Sigmoid colon (tissue), 4 donors: ENCODE data around the gene HS3ST2.

Source experiments
- EP300 ChIP-seq, 4 donors: sonication (generic); formaldehyde crosslinking; IDR thresholded peaks; one replicate each; pipeline ENCODE4 v1.6.1; 2017; ENCODE audit warnings: antibody characterized with exemption in 4 of 4
- TF ChIP-seq, protein P1 (sequence below), 4 experiments: fragments of 450-650 bp in 3 of 4; fragments of 200-600 bp in 1 of 4; IDR thresholded peaks; one replicate each; pipeline ENCODE4 v1.5.1; 2016 to 2019; ENCODE audit warnings: antibody characterized with exemption in 4 of 4, mild to moderate bottlenecking in 3 of 4, moderate library complexity in 2 of 4

- no peak for TF ChIP-seq EP300 (IDR thresholded peaks at IDR 0.05)
- TF ChIP-seq, protein P1, sequence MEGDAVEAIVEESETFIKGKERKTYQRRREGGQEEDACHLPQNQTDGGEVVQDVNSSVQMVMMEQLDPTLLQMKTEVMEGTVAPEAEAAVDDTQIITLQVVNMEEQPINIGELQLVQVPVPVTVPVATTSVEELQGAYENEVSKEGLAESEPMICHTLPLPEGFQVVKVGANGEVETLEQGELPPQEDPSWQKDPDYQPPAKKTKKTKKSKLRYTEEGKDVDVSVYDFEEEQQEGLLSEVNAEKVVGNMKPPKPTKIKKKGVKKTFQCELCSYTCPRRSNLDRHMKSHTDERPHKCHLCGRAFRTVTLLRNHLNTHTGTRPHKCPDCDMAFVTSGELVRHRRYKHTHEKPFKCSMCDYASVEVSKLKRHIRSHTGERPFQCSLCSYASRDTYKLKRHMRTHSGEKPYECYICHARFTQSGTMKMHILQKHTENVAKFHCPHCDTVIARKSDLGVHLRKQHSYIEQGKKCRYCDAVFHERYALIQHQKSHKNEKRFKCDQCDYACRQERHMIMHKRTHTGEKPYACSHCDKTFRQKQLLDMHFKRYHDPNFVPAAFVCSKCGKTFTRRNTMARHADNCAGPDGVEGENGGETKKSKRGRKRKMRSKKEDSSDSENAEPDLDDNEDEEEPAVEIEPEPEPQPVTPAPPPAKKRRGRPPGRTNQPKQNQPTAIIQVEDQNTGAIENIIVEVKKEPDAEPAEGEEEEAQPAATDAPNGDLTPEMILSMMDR (IDR thresholded peaks at IDR 0.05), result no peak
Observed at GRCh38 chr16:22785552-22785951, 28.4 kb upstream of the HS3ST2 start.
